GM23338 (cell line): ENCODE measurements around the gene CMTM6. TPM values are rescaled to one million over a fixed set of nuclear protein-coding genes. Genes with fewer than 3 reads are reported as not detected.
"Not testable (repeated sequence)": the region's sequence is repeated elsewhere in the genome, so short reads cannot be mapped to it uniquely, and the experiment has no call there.

ENCODE experiments used
- ATAC-seq: fragments of 200-7000 bp; cut with Tn5 transposase; 3 replicates; pipeline ENCODE4 v1.9.1; 2020
- DNase-seq: peaks from one replicate; pipeline ENCODE4 v3.0.0-alpha.2; 2015; ENCODE audit warnings: low spot score
- H2AFZ ChIP-seq: fragments of 200-600 bp; sonication (generic); 2 replicates; pipeline ENCODE4 v1.8.0; 2016; ENCODE audit warnings: antibody characterized with exemption, mild to moderate bottlenecking, moderate library complexity
- H3F3A ChIP-seq: fragments of 200-600 bp; sonication (generic); replicated peaks from 2 replicates; pipeline ENCODE4 v1.8.0; 2017; ENCODE audit warnings: antibody characterized with exemption, mixed run types, low read depth
- H3K27ac ChIP-seq: fragments of 200-600 bp; sonication (generic); 2 replicates; pipeline ENCODE4 v1.6.1; 2016; ENCODE audit warnings: low read depth
- H3K27me3 ChIP-seq: fragments of 200-600 bp; sonication (generic); 2 replicates; pipeline ENCODE4 v1.8.0; 2016; ENCODE audit warnings: mild to moderate bottlenecking, mixed run types, moderate library complexity; ENCODE audit not compliant: insufficient read depth
- H3K36me3 ChIP-seq: fragments of 200-600 bp; sonication (generic); 2 replicates; pipeline ENCODE4 v1.8.0; 2016; ENCODE audit warnings: mild to moderate bottlenecking; ENCODE audit not compliant: insufficient read depth
- H3K4me1 ChIP-seq: fragments of 200-600 bp; sonication (generic); 2 replicates; pipeline ENCODE4 v1.8.0; 2016; ENCODE audit warnings: mild to moderate bottlenecking, moderate library complexity; ENCODE audit not compliant: insufficient read depth
- H3K4me2 ChIP-seq: fragments of 200-600 bp; sonication (generic); 2 replicates; pipeline ENCODE4 v1.7.1; 2017; ENCODE audit warnings: mixed run types
- H3K4me3 ChIP-seq: fragments of 200-600 bp; sonication (generic); 2 replicates; pipeline ENCODE4 v1.6.1; 2016; ENCODE audit warnings: mixed run types
- H3K79me2 ChIP-seq: fragments of 200-600 bp; sonication (generic); replicated peaks from 2 replicates; pipeline ENCODE4 v1.8.0; 2017; ENCODE audit warnings: mild to moderate bottlenecking; ENCODE audit not compliant: insufficient read depth
- H3K9me2 ChIP-seq: fragments of 200-600 bp; sonication (generic); 2 replicates; pipeline ENCODE4 v1.8.0; 2017; ENCODE audit not compliant: insufficient read depth
- H4K20me1 ChIP-seq: fragments of 200-600 bp; sonication (generic); replicated peaks from 2 replicates; pipeline ENCODE4 v1.8.0; 2017; ENCODE audit warnings: mild to moderate bottlenecking; ENCODE audit not compliant: insufficient read depth
- H3K27ac Mint-ChIP-seq: 2 replicates; pipeline ENCODE4 v1.8.0; 2020; ENCODE audit warnings: inconsistent platforms, mild to moderate bottlenecking, moderate library complexity, mixed read lengths
- H3K27me3 Mint-ChIP-seq: 3 replicates; pipeline ENCODE4 v1.8.0; 2022; ENCODE audit warnings: low read depth, mild to moderate bottlenecking, moderate library complexity, mixed read lengths, inconsistent platforms; ENCODE audit not compliant: insufficient read depth, poor library complexity
- H3K36me3 Mint-ChIP-seq: 3 replicates; pipeline ENCODE4 v1.8.0; 2021; ENCODE audit warnings: low read depth, mild to moderate bottlenecking, inconsistent platforms, moderate library complexity, mixed read lengths
- H3K4me1 Mint-ChIP-seq: 3 replicates; pipeline ENCODE4 v1.8.0; 2020; ENCODE audit warnings: mild to moderate bottlenecking, inconsistent platforms, mixed read lengths
- H3K4me3 Mint-ChIP-seq: 3 replicates; pipeline ENCODE4 v1.8.0; 2021; ENCODE audit warnings: moderate library complexity, mild to moderate bottlenecking, inconsistent platforms, mixed read lengths
- H3K9me3 Mint-ChIP-seq: 3 replicates; pipeline ENCODE4 v1.8.0; 2020; ENCODE audit warnings: moderate library complexity, mild to moderate bottlenecking, inconsistent platforms, mixed read lengths
- ETS1 ChIP-seq: IDR thresholded peaks from 2 replicates; pipeline ENCODE4 v1.6.1; 2016; ENCODE audit warnings: antibody characterized with exemption
- NANOG ChIP-seq: IDR thresholded peaks from 2 replicates; pipeline ENCODE4 v1.6.1; 2016; ENCODE audit warnings: antibody characterized with exemption, borderline replicate concordance
- POLR2AphosphoS5 ChIP-seq: IDR thresholded peaks from 2 replicates; pipeline ENCODE4 v1.6.1; 2016; ENCODE audit warnings: antibody characterized with exemption, low read depth
- REST ChIP-seq: IDR thresholded peaks from one replicate; pipeline ENCODE4 v1.6.1; 2018; ENCODE audit warnings: antibody characterized with exemption; ENCODE audit not compliant: unreplicated experiment
- polyA plus RNA-seq: library from polyadenylated mRNA; unstranded; fragments of >200 nt; fragmentation: Nextera tagmentation; extraction: Ambion mirVana; gene quantifications from 2 replicates; pipeline ENCODE4 v1.2.1, GENCODE V29; 2016
- total RNA-seq: library from RNA; depleted of rRNA; stranded (reverse); fragments of >200 nt; shearing (Covaris generic); gene quantifications from 2 replicates; pipeline ENCODE4 v1.2.3, GENCODE V29; 2014

The CMTM6 gene
- total and polyA plus RNA-seq, 2 experiments from 2014 or later = 42.3 to 123 TPM

- Mint-ChIP-seq H3K36me3 (peaks cover 41% of the 10 kb centered on the region), H3K4me1 (no peaks in the 10 kb centered on the region), H3K4me3 (no peak overlapping the region), H3K27ac (no peak overlapping the region), H3K27me3 (no peaks in the 10 kb centered on the region), H3K9me3 (peaks cover 3% of the 10 kb centered on the region; the same call in 1 of the 3 replicates)
- H3K9me2 ChIP-seq = no peaks in the 10 kb centered on the region
- H3K4me2 ChIP-seq = no peak overlapping the region
- ATAC-seq = no peak
- H2AFZ ChIP-seq = no peak overlapping the region
- DNase-seq = no peak
- no peaks in the 10 kb centered on the region for H4K20me1 ChIP-seq
- H3K4me3 ChIP-seq = no peak overlapping the region
- no peaks in the 10 kb centered on the region for H3K27me3 ChIP-seq
- no peaks in the 10 kb centered on the region for H3K79me2 ChIP-seq
- no peaks in the 10 kb centered on the region for H3K4me1 ChIP-seq
- H3F3A ChIP-seq = no peaks in the 10 kb centered on the region; the same call in 1 of the 2 replicates
- H3K27ac ChIP-seq = 0 out of 2 replicates have a peak overlapping the region, but pooled peaks have one; percentile 26
- H3K36me3 ChIP-seq = peaks cover 22% of the 10 kb centered on the region
- TF ChIP-seq REST (no peak), ETS1 (no peak), POLR2AphosphoS5 (no peak), NANOG (no peak)
Observed at GRCh38 chr3:32522682-32523081, 20.0 kb upstream of the CMTM6 start.

- not testable (repeated sequence) for ATAC-seq, H3K27ac Mint-ChIP-seq, H3K9me2 ChIP-seq, H3K9me3 Mint-ChIP-seq, H3K27ac ChIP-seq, H3K4me2 ChIP-seq, H3K79me2 ChIP-seq, H3K27me3 Mint-ChIP-seq, H3K27me3 ChIP-seq, H3K36me3 ChIP-seq, H3K4me3 Mint-ChIP-seq, H2AFZ ChIP-seq, H3K4me1 Mint-ChIP-seq, H3K4me1 ChIP-seq, H4K20me1 ChIP-seq, DNase-seq, H3F3A ChIP-seq, H3K36me3 Mint-ChIP-seq, H3K4me3 ChIP-seq
Observed at GRCh38 chr3:32518921-32519320, 16.3 kb upstream of the CMTM6 start.

DNA sequence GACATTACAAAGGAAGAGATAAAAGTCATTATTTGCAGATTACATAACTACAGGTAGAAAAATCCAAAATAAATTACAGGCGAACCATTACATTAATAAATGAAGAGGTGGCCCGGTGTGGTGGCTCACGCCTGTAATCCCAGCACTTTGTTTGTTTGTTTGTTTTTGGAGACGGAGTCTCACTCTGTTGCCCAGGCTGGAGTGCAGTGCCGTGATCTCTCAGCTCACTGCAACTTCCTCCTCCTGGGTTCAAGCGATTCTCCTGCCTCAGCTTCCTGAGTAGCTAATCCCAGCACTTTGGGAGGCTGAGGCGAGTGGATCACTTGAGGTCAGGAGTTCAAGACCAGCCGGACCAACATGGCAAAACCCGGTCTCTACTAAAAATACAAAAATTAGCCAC, 14.1 kb upstream of the CMTM6 start:
- not testable (repeated sequence) for H3K27me3 ChIP-seq, H3K27me3 Mint-ChIP-seq, H3K9me3 Mint-ChIP-seq, H3K4me3 Mint-ChIP-seq, H3K79me2 ChIP-seq, H3K27ac Mint-ChIP-seq, H3K4me3 ChIP-seq, H3K36me3 Mint-ChIP-seq, H3K27ac ChIP-seq, H3K36me3 ChIP-seq, DNase-seq, H3K4me1 Mint-ChIP-seq, H3F3A ChIP-seq, ATAC-seq, H3K9me2 ChIP-seq, H3K4me2 ChIP-seq, H3K4me1 ChIP-seq, H4K20me1 ChIP-seq, H2AFZ ChIP-seq
